HCT116 (cell line): ENCODE measurements around the gene GFAP. TPM values are rescaled to one million over a fixed set of nuclear protein-coding genes. Genes with fewer than 3 reads are reported as not detected.

ENCODE experiments used
- ATAC-seq: fragments of 200-7000 bp; cut with Tn5 transposase; 2 replicates; pipeline ENCODE4 v1.9.1; 2020; ENCODE audit warnings: mild to moderate bottlenecking, moderate library complexity
- BruUV-seq: library from RNA; stranded (reverse); fragments of 400-500 nt; replicated peaks from 2 replicates; lab custom pipeline; 2021; lab: Mats Ljungman, UMichigan
- CTCF ChIA-PET: fragments of 300-600 bp; sonication (Branson Sonifier 250); formaldehyde crosslinking; loops from one replicate; lab custom pipeline; 2021; ENCODE audit warnings: antibody characterized with exemption; lab: Charles Lee
- POLR2A ChIA-PET: fragments of 300-600, 350-600 bp; sonication (Branson Sonifier 250); formaldehyde crosslinking; loops from one replicate; lab custom pipeline; 2021; ENCODE audit warnings: antibody characterized with exemption; lab: Charles Lee
- RAD21 ChIA-PET, 2 experiments: fragments of 300-600 bp; sonication (Branson Sonifier 250); formaldehyde crosslinking; loops; one replicate each; lab custom pipeline; 2023; ENCODE audit warnings: low total read pairs in 2 of 2; ENCODE audit not compliant: uncharacterized antibody in 2 of 2, unreplicated experiment in 2 of 2, low non-redundant PET in 1 of 2; lab: Charles Lee
- DNase-seq: peaks from one replicate; pipeline ENCODE4 v3.0.0-alpha.2; 2010; ENCODE audit warnings: low read depth, low spot score
- H2AFZ ChIP-seq: fragments of 200-600 bp; shearing (Covaris generic), sonication (generic); 2 replicates; pipeline ENCODE4 v1.6.1; 2017; ENCODE audit warnings: low read depth, mixed run types, mixed read lengths, antibody characterized with exemption, low read length; ENCODE audit not compliant: poor library complexity, severe bottlenecking
- H3K27ac ChIP-seq: 2 replicates; pipeline ENCODE4 v1.5.1; 2012; ENCODE audit warnings: low read depth, low read length
- H3K27me3 ChIP-seq: fragments of 200-600 bp; sonication (generic); 2 replicates; pipeline ENCODE4 v1.6.1; 2016; ENCODE audit warnings: mixed run types, low read length, mixed read lengths; ENCODE audit not compliant: insufficient read depth
- H3K36me3 ChIP-seq, 2 experiments: fragments of 200-500 bp in 1 of 2; fragments of 200-600 bp in 1 of 2; sonication (Bioruptor generic) in 1 of 2; sonication (generic) in 1 of 2; 2 replicates each; pipeline versions ENCODE4 v1.5.1 to v1.6.1; 2014 to 2016; ENCODE audit warnings: low read length in 2 of 2, inconsistent platforms in 1 of 2, mixed read lengths in 1 of 2, mixed run types in 1 of 2; ENCODE audit not compliant: insufficient read depth in 2 of 2, control insufficient read depth in 1 of 2
- H3K4me1 ChIP-seq, 2 experiments: fragments of 200-600 bp in 1 of 2; sonication (generic) in 1 of 2; 2 replicates each; pipeline versions ENCODE4 v1.5.1 to v1.6.1; 2012 to 2017; ENCODE audit warnings: low read length in 2 of 2, inconsistent platforms in 1 of 2, mild to moderate bottlenecking in 1 of 2, mixed read lengths in 1 of 2, mixed run types in 1 of 2, moderate library complexity in 1 of 2; ENCODE audit not compliant: insufficient read depth in 2 of 2, control insufficient read depth in 1 of 2
- H3K4me2 ChIP-seq: fragments of 200-600 bp; sonication (generic); 2 replicates; pipeline ENCODE4 v1.6.1; 2017; ENCODE audit warnings: mixed run types, low read length, mixed read lengths
- H3K4me3 ChIP-seq, 2 experiments: fragments of 200-600 bp in 1 of 2; sonication (generic) in 1 of 2; replicated peaks in 1 of 2; 2 replicates each; pipeline ENCODE4 v1.5.1; 2011 to 2016; ENCODE audit warnings: low read length in 2 of 2, control low read depth in 1 of 2, low read depth in 1 of 2, mild to moderate bottlenecking in 1 of 2, mixed read lengths in 1 of 2, mixed run types in 1 of 2
- H3K79me2 ChIP-seq: fragments of 200-600 bp; sonication (generic); 2 replicates; pipeline ENCODE4 v1.6.1; 2017; ENCODE audit warnings: mild to moderate bottlenecking, mixed run types, low read length, moderate library complexity, mixed read lengths; ENCODE audit not compliant: insufficient read depth
- H3K9ac ChIP-seq: fragments of 200-600 bp; sonication (generic); 2 replicates; pipeline ENCODE4 v1.6.1; 2016; ENCODE audit warnings: low read length, mixed read lengths
- H3K9me2 ChIP-seq: fragments of 200-600 bp; sonication (generic), shearing (Covaris generic); 2 replicates; pipeline ENCODE4 v1.6.1; 2017; ENCODE audit warnings: mixed run types, mild to moderate bottlenecking, moderate library complexity; ENCODE audit not compliant: insufficient read depth
- H3K9me3 ChIP-seq, 2 experiments: fragments of 200-500 bp in 1 of 2; fragments of 200-600 bp in 1 of 2; sonication (Bioruptor generic) in 1 of 2; sonication (generic) in 1 of 2; 2 replicates each; pipeline ENCODE4 v1.6.1; 2014 to 2017; ENCODE audit warnings: low read length in 2 of 2, mixed read lengths in 2 of 2, inconsistent platforms in 1 of 2, low read depth in 1 of 2, mild to moderate bottlenecking in 1 of 2, mixed run types in 1 of 2, moderate library complexity in 1 of 2; ENCODE audit not compliant: control insufficient read depth in 1 of 2, insufficient read depth in 1 of 2
- H4K20me1 ChIP-seq: fragments of 200-600 bp; sonication (generic), shearing (Covaris generic); 2 replicates; pipeline ENCODE4 v1.6.1; 2017; ENCODE audit warnings: mixed run types, mild to moderate bottlenecking, moderate library complexity; ENCODE audit not compliant: insufficient read depth
- CEBPB ChIP-seq: IDR thresholded peaks from 2 replicates; pipeline ENCODE4 v1.6.1; 2012; ENCODE audit warnings: low read depth
- EGR1 ChIP-seq: IDR thresholded peaks from 2 replicates; pipeline ENCODE4 v1.6.1; 2012; ENCODE audit warnings: low read depth
- ELF1 ChIP-seq: IDR thresholded peaks from 2 replicates; pipeline ENCODE4 v1.6.1; 2012; ENCODE audit warnings: low read depth, borderline replicate concordance
- EZH2 ChIP-seq: fragments of 200-600 bp; sonication (generic); IDR thresholded peaks from 2 replicates; pipeline ENCODE4 v1.6.1; 2017; ENCODE audit warnings: antibody characterized with exemption, mixed run types
- JUND ChIP-seq: IDR thresholded peaks from 2 replicates; pipeline ENCODE4 v1.6.1; 2012
- POLR2A ChIP-seq: IDR thresholded peaks from 2 replicates; pipeline ENCODE4 v1.7.0; 2011; ENCODE audit warnings: borderline replicate concordance; ENCODE audit not compliant: insufficient read depth, insufficient read length; ENCODE audit errors: extremely low read depth
- RAD21 ChIP-seq: IDR thresholded peaks from 2 replicates; pipeline ENCODE4 v1.6.1; 2012; ENCODE audit warnings: low read depth, mild to moderate bottlenecking
- SIN3A ChIP-seq: IDR thresholded peaks from 2 replicates; pipeline ENCODE4 v1.6.1; 2012; ENCODE audit warnings: low read depth
- SP1 ChIP-seq: IDR thresholded peaks from 2 replicates; pipeline ENCODE4 v1.6.1; 2012; ENCODE audit warnings: low read depth
- TCF7L2 ChIP-seq: IDR thresholded peaks from 2 replicates; pipeline ENCODE4 v1.7.0; 2011; ENCODE audit warnings: borderline replicate concordance, inconsistent platforms; ENCODE audit not compliant: insufficient read depth, insufficient read length; ENCODE audit errors: extremely low read depth
- YY1 ChIP-seq: IDR thresholded peaks from 2 replicates; pipeline ENCODE4 v1.6.1; 2011; ENCODE audit warnings: low read length, low read depth, moderate library complexity, mild to moderate bottlenecking; ENCODE audit not compliant: insufficient replicate concordance; ENCODE audit errors: extremely low read depth
- ZFX ChIP-seq: fragments of 450-650 bp; IDR thresholded peaks from 2 replicates; pipeline ENCODE4 v1.6.1; 2017
- ZNF274 ChIP-seq: fragments of 200-500 bp; sonication (Bioruptor generic); IDR thresholded peaks from 2 replicates; pipeline ENCODE4 v1.6.1; 2014; ENCODE audit warnings: mild to moderate bottlenecking, low read depth, low read length, inconsistent platforms
- intact Hi-C: fragments of 100-400 bp; cut with micrococcal nuclease; formaldehyde crosslinking; loops from 2 replicates; pipeline ENCODE4 v1.10.0; 2022
- total RNA-seq: library from RNA; stranded (reverse); gene quantifications from one replicate; pipeline ENCODE4 v1.2.1, GENCODE V29; 2021; ENCODE audit not compliant: unreplicated experiment
- TF ChIP-seq, protein P1 (sequence below): IDR thresholded peaks from 2 replicates; pipeline ENCODE4 v1.6.1; 2012
- TF ChIP-seq, protein P2 (sequence below): IDR thresholded peaks from 2 replicates; pipeline ENCODE4 v1.6.1; 2012
- TF ChIP-seq, protein P3 (sequence below), 3 experiments: fragments of 200-600 bp in 1 of 3; sonication (generic) in 1 of 3; IDR thresholded peaks in 2 of 3; conservative IDR thresholded peaks in 1 of 3; 2 replicates each; pipeline ENCODE4 v1.5.1; 2012 to 2017; ENCODE audit warnings: low read depth in 2 of 3, low read length in 2 of 3, antibody characterized with exemption in 1 of 3, borderline replicate concordance in 1 of 3, control low read depth in 1 of 3, mild to moderate bottlenecking in 1 of 3, mixed read lengths in 1 of 3, mixed run types in 1 of 3, moderate library complexity in 1 of 3; ENCODE audit not compliant: insufficient read depth in 1 of 3

GFAP gene
- total RNA-seq, 1 experiment from 2014 or later = not detected

DNA sequence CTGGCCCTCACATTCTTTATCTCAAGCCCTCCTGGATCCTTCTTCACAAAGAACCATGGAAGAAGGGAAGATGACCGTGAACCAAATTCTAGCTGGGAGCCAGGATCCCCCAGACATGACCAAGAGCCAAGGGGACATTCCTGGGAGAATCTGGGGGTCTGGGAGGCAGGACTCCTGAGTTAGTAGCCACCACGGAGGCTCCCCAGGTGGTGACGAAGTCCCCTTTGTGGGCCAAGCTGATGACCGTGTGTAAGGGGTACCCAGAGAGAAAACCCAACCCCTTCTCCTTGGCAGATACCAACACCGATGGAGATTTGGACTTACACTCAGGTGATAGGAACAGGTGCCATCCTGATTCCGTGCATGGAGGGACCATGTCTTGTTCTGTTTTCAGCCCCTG is 6.8 kb upstream of the GFAP start:
- DNase-seq (no peak), ATAC-seq (no peak)
- CTCF ChIA-PET = interaction anchor here (5.1 kb wide), 1 partner anchor 99 kb away, joined by 63 read pairs; no protein-coding TSS in a partner anchor
- Histone ChIP-seq H3K79me2 (no peaks in the 10 kb centered on the region), H3K4me3 (no peak overlapping the region), H3K36me3 (peaks cover 12 to 15% of the 10 kb centered on the region in 2 experiments; a peak in 3 of 4 replicates), H2AFZ (no peak overlapping the region), H3K9ac (no peak overlapping the region), H3K27me3 (no peaks in the 10 kb centered on the region), H3K9me2 (no peaks in the 10 kb centered on the region), H4K20me1 (no peaks in the 10 kb centered on the region), H3K4me2 (no peak overlapping the region), H3K9me3 (no peaks in the 10 kb centered on the region), H3K27ac (no peak overlapping the region), H3K4me1 (peaks cover 0 to 13% of the 10 kb centered on the region in 2 experiments; a peak in 2 of 4 replicates)
- RAD21 ChIA-PET = no interaction called here
- BruUV-seq = no TSS peak
- no peak for TF ChIP-seq JUND
- TF ChIP-seq EZH2 = no peak
- TF ChIP-seq, protein P1, sequence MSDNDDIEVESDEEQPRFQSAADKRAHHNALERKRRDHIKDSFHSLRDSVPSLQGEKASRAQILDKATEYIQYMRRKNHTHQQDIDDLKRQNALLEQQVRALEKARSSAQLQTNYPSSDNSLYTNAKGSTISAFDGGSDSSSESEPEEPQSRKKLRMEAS = no peak
- no peak for TF ChIP-seq ELF1
- POLR2A ChIA-PET = no interaction called here
- intact Hi-C loops = no loop called here

DNA sequence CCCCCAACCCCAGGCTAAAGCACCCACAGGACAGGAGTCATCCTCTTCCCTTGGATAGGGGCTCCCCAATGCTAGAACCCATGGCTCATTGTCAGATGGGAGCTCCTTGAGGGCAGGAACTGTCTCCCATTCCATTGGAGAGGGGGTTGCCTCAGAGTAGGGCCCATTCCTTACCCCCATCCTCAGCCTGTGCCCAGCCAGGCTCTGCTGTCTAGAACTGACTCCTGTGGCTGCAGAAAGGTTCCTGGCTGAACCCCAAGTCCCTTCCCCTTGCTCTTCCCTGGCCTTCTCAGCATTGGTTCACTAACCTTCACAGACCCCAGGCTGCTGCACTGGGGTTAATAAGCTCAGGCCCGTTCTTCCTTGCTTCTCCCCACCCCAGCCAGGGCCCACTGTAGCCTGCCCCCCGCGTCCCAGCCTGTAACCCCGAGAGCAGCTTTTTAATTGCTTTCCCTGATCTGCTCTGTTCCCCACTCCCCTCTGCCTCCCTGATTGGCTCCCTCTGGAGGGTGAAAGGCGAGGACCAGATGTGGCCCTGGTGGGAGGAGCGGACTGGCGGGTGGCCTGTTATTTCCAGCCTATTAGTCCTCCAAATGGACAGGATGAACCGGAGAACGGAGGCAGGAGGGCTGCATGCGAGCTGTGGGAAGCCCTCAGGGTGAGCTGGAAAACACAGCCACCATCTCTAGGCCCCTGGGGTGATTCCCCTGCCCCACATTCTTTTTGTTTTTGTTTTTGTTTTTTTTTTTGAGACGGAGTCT is 6.0 kb upstream of the GFAP start:
- Histone ChIP-seq H2AFZ (no peak overlapping the region), H3K27ac (no peak overlapping the region), H3K4me3 (no peak overlapping the region), H3K79me2 (no peaks in the 10 kb centered on the region), H3K9me2 (no peaks in the 10 kb centered on the region), H3K4me1 (peaks cover 0 to 18% of the 10 kb centered on the region in 2 experiments; a peak in 2 of 4 replicates), H3K36me3 (peaks cover 7 to 8% of the 10 kb centered on the region in 2 experiments; a peak in 2 of 4 replicates), H3K9me3 (no peaks in the 10 kb centered on the region), H3K9ac (no peak overlapping the region), H4K20me1 (no peaks in the 10 kb centered on the region), H3K27me3 (no peaks in the 10 kb centered on the region), H3K4me2 (no peak overlapping the region)
- ChIA-PET POLR2A (no interaction called here), RAD21 (interaction anchor here in 1 of 2 experiments (1.7 kb wide), 1 partner anchor 99 kb away, joined by 3 read pairs; no protein-coding TSS in a partner anchor), CTCF (interaction anchor here (1.0 to 5.1 kb wide), 7 partner anchors 10 to 214 kb away, joined by 3 to 63 read pairs (median 7); partner anchors contain the start of gene ACBD4)
- DNase-seq = no peak
- BruUV-seq = no TSS peak
- intact Hi-C loops = no loop called here
- ATAC-seq = no peak
- no peak for TF ChIP-seq POLR2A
- TF ChIP-seq SIN3A = no peak
- TF ChIP-seq, protein P2, sequence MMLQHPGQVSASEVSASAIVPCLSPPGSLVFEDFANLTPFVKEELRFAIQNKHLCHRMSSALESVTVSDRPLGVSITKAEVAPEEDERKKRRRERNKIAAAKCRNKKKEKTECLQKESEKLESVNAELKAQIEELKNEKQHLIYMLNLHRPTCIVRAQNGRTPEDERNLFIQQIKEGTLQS = no peak
- no peak for TF ChIP-seq EZH2
- no peak for TF ChIP-seq YY1
- TF ChIP-seq ELF1 = no peak
- TF ChIP-seq RAD21 = no peak
- no peak for TF ChIP-seq ZFX
- TF ChIP-seq ZNF274 = no peak
- no peak for TF ChIP-seq SP1
- no peak for TF ChIP-seq EGR1
- TF ChIP-seq, protein P3, sequence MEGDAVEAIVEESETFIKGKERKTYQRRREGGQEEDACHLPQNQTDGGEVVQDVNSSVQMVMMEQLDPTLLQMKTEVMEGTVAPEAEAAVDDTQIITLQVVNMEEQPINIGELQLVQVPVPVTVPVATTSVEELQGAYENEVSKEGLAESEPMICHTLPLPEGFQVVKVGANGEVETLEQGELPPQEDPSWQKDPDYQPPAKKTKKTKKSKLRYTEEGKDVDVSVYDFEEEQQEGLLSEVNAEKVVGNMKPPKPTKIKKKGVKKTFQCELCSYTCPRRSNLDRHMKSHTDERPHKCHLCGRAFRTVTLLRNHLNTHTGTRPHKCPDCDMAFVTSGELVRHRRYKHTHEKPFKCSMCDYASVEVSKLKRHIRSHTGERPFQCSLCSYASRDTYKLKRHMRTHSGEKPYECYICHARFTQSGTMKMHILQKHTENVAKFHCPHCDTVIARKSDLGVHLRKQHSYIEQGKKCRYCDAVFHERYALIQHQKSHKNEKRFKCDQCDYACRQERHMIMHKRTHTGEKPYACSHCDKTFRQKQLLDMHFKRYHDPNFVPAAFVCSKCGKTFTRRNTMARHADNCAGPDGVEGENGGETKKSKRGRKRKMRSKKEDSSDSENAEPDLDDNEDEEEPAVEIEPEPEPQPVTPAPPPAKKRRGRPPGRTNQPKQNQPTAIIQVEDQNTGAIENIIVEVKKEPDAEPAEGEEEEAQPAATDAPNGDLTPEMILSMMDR (IDR thresholded peaks at IDR 0.05 in 2 of 3, conservative IDR thresholded peaks at IDR 0.05 in 1 of 3; ENCODE audit: borderline replicate concordance in 1 of 3, insufficient read depth in 1 of 3, low read depth in 2 of 3, low read length in 2 of 3) = no peak
- no peak for TF ChIP-seq TCF7L2
- no peak for TF ChIP-seq CEBPB
- no peak for TF ChIP-seq JUND
- TF ChIP-seq, protein P1 = no peak
